Measurements from ENCODE around the gene SMAGP.

SMAGP gene

GRCh38 chr12:51208016-51208660, 62.1 kb downstream of the SMAGP start:
- H3K9ac ChIP-seq (ENCODE audit: low read length), result no peak overlapping the region
- H3K27ac ChIP-seq (ENCODE audit: low read depth, low read length, poor library complexity, severe bottlenecking), result no peak overlapping the region
- no peaks in the 10 kb centered on the region for H3K36me3 ChIP-seq (ENCODE audit: insufficient read depth, low read length)
- no peak overlapping the region for H3K4me2 ChIP-seq (ENCODE audit: low read length)
- H4K20me1 ChIP-seq (ENCODE audit: insufficient read depth, low read length), result no peaks in the 10 kb centered on the region
- no peaks in the 10 kb centered on the region for H3K79me2 ChIP-seq (ENCODE audit: insufficient read depth, low read length)
- H3K27me3 ChIP-seq (ENCODE audit: insufficient read depth, low read length), result no peaks in the 10 kb centered on the region
- no peak for TF ChIP-seq CTCF (IDR thresholded peaks at IDR 0.05; ENCODE audit: low read length)
- TF ChIP-seq EZH2 (IDR thresholded peaks at IDR 0.05; ENCODE audit: borderline replicate concordance, low read length), result no peak
- no peaks in the 10 kb centered on the region for H3K4me1 ChIP-seq (ENCODE audit: insufficient read depth, low read length, severe bottlenecking)
- H3K9me2 ChIP-seq (ENCODE audit: low read depth, low read length), result no peaks in the 10 kb centered on the region
- H3F3A ChIP-seq (ENCODE audit: insufficient read depth, low read length), result no peaks in the 10 kb centered on the region
- no peak overlapping the region for H3K4me3 ChIP-seq (ENCODE audit: low read depth, low read length, poor library complexity, severe bottlenecking)
- no peak overlapping the region for H2AFZ ChIP-seq (ENCODE audit: low read length)
- no peaks in the 10 kb centered on the region for H3K9me3 ChIP-seq (ENCODE audit: low read length)

- Histone ChIP-seq H3K36me3 (ENCODE audit: insufficient read depth, low read length) (no peaks in the 10 kb centered on the region), H3K4me1 (ENCODE audit: insufficient read depth, low read length, severe bottlenecking) (no peaks in the 10 kb centered on the region), H3K27me3 (ENCODE audit: insufficient read depth, low read length) (no peaks in the 10 kb centered on the region), H3K27ac (ENCODE audit: low read depth, low read length, poor library complexity, severe bottlenecking) (no peak overlapping the region), H3K4me2 (ENCODE audit: low read length) (no peak overlapping the region), H3K9me3 (ENCODE audit: low read length) (no peaks in the 10 kb centered on the region), H4K20me1 (ENCODE audit: insufficient read depth, low read length) (no peaks in the 10 kb centered on the region), H2AFZ (ENCODE audit: low read length) (no peak overlapping the region), H3K4me3 (ENCODE audit: low read depth, low read length, poor library complexity, severe bottlenecking) (no peak overlapping the region), H3K79me2 (ENCODE audit: insufficient read depth, low read length) (no peaks in the 10 kb centered on the region), H3K9me2 (ENCODE audit: low read depth, low read length) (no peaks in the 10 kb centered on the region), H3F3A (ENCODE audit: insufficient read depth, low read length) (no peaks in the 10 kb centered on the region), H3K9ac (ENCODE audit: low read length) (no peak overlapping the region)
- TF ChIP-seq CTCF (IDR thresholded peaks at IDR 0.05; ENCODE audit: low read length) (no peak), EZH2 (IDR thresholded peaks at IDR 0.05; ENCODE audit: borderline replicate concordance, low read length) (no peak)
Measured at GRCh38 chr12:51205350-51205749, 64.9 kb downstream of the SMAGP start.

GRCh38 chr12:51202718-51203117, 67.5 kb downstream of the SMAGP start:
- no peak overlapping the region for H3K9ac ChIP-seq (ENCODE audit: low read length)

More at GRCh38 chr12:51202718-51203117, 67.5 kb downstream of the SMAGP start:
- Histone ChIP-seq H3K9me2 (ENCODE audit: low read depth, low read length) (no peaks in the 10 kb centered on the region), H3K4me2 (ENCODE audit: low read length) (no peak overlapping the region), H3K4me1 (ENCODE audit: insufficient read depth, low read length, severe bottlenecking) (no peaks in the 10 kb centered on the region), H3K27me3 (ENCODE audit: insufficient read depth, low read length) (0 out of 2 replicates have a peak, but pooled peaks cover under 1% of the 10 kb centered on the region), H3K9me3 (ENCODE audit: low read length) (no peaks in the 10 kb centered on the region), H3F3A (ENCODE audit: insufficient read depth, low read length) (no peaks in the 10 kb centered on the region), H3K36me3 (ENCODE audit: insufficient read depth, low read length) (no peaks in the 10 kb centered on the region), H4K20me1 (ENCODE audit: insufficient read depth, low read length) (no peaks in the 10 kb centered on the region), H2AFZ (ENCODE audit: low read length) (no peak overlapping the region), H3K79me2 (ENCODE audit: insufficient read depth, low read length) (no peaks in the 10 kb centered on the region), H3K27ac (ENCODE audit: low read depth, low read length, poor library complexity, severe bottlenecking) (no peak overlapping the region), H3K4me3 (ENCODE audit: low read depth, low read length, poor library complexity, severe bottlenecking) (no peak overlapping the region)
- TF ChIP-seq EZH2 (IDR thresholded peaks at IDR 0.05; ENCODE audit: borderline replicate concordance, low read length) (no peak), CTCF (IDR thresholded peaks at IDR 0.05; ENCODE audit: low read length) (no peak)

All from OCI-LY1 (cell line).